Hepatocyte (in vitro differentiated cells): ENCODE data around the gene SIGLEC9.

Experiments
- EZH2 ChIP-seq: fragments of 200-600 bp; sonication (generic); IDR thresholded peaks from 2 replicates; pipeline ENCODE4 v1.6.1; 2016; ENCODE audit warnings: antibody characterized with exemption, mild to moderate bottlenecking, borderline replicate concordance
- EZH2phosphoT487 ChIP-seq: fragments of 200-600 bp; sonication (generic); IDR thresholded peaks from one replicate; pipeline ENCODE4 v1.6.1; 2018; ENCODE audit warnings: antibody characterized with exemption, mild to moderate bottlenecking, low read depth, moderate library complexity; ENCODE audit not compliant: unreplicated experiment, severe bottlenecking
- TF ChIP-seq, protein P1 (sequence below): fragments of 200-600 bp; sonication (generic); IDR thresholded peaks from 2 replicates; pipeline ENCODE4 v1.5.1; 2016; ENCODE audit warnings: antibody characterized with exemption, mild to moderate bottlenecking; ENCODE audit not compliant: poor library complexity

DNA sequence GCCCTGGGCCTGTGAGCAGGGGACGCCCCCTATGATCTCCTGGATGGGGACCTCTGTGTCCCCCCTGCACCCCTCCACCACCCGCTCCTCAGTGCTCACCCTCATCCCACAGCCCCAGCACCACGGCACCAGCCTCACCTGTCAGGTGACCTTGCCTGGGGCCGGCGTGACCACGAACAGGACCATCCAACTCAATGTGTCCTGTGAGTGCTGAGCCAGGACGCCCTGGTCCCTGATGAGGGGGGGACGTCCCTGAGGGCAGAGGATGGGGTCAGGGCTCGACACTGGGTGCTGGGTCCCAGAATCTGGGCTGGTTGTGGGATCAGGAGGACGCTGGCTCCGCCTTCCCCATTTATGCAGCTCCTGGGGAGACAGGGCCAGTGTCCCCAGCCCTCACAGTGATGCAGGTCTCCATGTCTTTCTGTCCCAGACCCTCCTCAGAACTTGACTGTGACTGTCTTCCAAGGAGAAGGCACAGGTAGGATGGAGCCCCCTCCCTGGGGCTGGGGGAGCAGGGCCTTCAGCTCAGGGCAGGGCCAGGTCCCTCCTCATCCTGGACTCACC lies 19.9 kb downstream of the SIGLEC9 start:
- TF ChIP-seq, protein P1, sequence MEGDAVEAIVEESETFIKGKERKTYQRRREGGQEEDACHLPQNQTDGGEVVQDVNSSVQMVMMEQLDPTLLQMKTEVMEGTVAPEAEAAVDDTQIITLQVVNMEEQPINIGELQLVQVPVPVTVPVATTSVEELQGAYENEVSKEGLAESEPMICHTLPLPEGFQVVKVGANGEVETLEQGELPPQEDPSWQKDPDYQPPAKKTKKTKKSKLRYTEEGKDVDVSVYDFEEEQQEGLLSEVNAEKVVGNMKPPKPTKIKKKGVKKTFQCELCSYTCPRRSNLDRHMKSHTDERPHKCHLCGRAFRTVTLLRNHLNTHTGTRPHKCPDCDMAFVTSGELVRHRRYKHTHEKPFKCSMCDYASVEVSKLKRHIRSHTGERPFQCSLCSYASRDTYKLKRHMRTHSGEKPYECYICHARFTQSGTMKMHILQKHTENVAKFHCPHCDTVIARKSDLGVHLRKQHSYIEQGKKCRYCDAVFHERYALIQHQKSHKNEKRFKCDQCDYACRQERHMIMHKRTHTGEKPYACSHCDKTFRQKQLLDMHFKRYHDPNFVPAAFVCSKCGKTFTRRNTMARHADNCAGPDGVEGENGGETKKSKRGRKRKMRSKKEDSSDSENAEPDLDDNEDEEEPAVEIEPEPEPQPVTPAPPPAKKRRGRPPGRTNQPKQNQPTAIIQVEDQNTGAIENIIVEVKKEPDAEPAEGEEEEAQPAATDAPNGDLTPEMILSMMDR, result no peak
- TF ChIP-seq EZH2phosphoT487 (no peak), EZH2 (no peak)
